HepG2 (cell line): ENCODE results near the gene RHOC. TPM values are rescaled to one million over a fixed set of nuclear protein-coding genes. Genes with fewer than 3 reads are reported as not detected.

Source experiments
- HCFC1 ChIP-seq: fragments of 150-350 bp; IDR thresholded peaks from 2 replicates; pipeline ENCODE4 v1.6.1; 2014; ENCODE audit warnings: low read depth, low read length
- PLSCR1 ChIP-seq: sonication (generic); formaldehyde crosslinking; IDR thresholded peaks from 2 replicates; pipeline ENCODE4 v1.5.0; 2020; ENCODE audit warnings: missing genetic modification reagents, mild to moderate bottlenecking, borderline replicate concordance
- RELA ChIP-seq: sonication (generic); formaldehyde crosslinking; IDR thresholded peaks from 2 replicates; pipeline ENCODE4 v1.4.0; 2020; ENCODE audit warnings: missing genetic modification reagents
- ZNF253 ChIP-seq: sonication (generic); formaldehyde crosslinking; IDR thresholded peaks from 2 replicates; pipeline ENCODE4 v1.8.0; 2022; ENCODE audit warnings: mild to moderate bottlenecking, missing genetic modification reagents, borderline replicate concordance
- polyA plus RNA-seq, 8 experiments: library from polyadenylated mRNA; depleted of rRNA in 3 of 8; stranded (reverse) in 7 of 8; unstranded in 1 of 8; fragments of >200 nt; fragmentation: Illumina TruSeq in 4 of 8; extraction: Trizol in 4 of 8; gene quantifications; 2 replicates each; pipeline versions ENCODE4 v1.2.1 to v1.2.3, GENCODE V29; 2011 to 2016; ENCODE audit warnings: low read depth in 4 of 8, missing spikeins in 1 of 8, mixed read lengths in 1 of 8; ENCODE audit not compliant: insufficient read depth in 1 of 8
- total RNA-seq, 5 experiments: library from RNA; depleted of rRNA; stranded (reverse); fragments of >200 nt; fragmentation: Illumina TruSeq; extraction: Trizol; gene quantifications; 2 replicates each; pipeline ENCODE4 v1.2.3, GENCODE V29; 2016; ENCODE audit warnings: low read depth in 1 of 5
- TF ChIP-seq, protein P1 (sequence below): sonication (generic); formaldehyde crosslinking; IDR thresholded peaks from 2 replicates; pipeline ENCODE4 v1.4.0; 2020; ENCODE audit warnings: missing genetic modification reagents
- TF ChIP-seq, protein P2 (sequence below): sonication (generic); formaldehyde crosslinking; IDR thresholded peaks from 2 replicates; pipeline ENCODE4 v1.8.0; 2022; ENCODE audit warnings: low read depth, missing genetic modification reagents

RHOC gene
- total and polyA plus RNA-seq, 2 of the 13 experiments (the other 11 are each of a cell fraction or from before 2014, with no cell fraction given), result 64.3 to 182 TPM

- TF ChIP-seq, protein P1, sequence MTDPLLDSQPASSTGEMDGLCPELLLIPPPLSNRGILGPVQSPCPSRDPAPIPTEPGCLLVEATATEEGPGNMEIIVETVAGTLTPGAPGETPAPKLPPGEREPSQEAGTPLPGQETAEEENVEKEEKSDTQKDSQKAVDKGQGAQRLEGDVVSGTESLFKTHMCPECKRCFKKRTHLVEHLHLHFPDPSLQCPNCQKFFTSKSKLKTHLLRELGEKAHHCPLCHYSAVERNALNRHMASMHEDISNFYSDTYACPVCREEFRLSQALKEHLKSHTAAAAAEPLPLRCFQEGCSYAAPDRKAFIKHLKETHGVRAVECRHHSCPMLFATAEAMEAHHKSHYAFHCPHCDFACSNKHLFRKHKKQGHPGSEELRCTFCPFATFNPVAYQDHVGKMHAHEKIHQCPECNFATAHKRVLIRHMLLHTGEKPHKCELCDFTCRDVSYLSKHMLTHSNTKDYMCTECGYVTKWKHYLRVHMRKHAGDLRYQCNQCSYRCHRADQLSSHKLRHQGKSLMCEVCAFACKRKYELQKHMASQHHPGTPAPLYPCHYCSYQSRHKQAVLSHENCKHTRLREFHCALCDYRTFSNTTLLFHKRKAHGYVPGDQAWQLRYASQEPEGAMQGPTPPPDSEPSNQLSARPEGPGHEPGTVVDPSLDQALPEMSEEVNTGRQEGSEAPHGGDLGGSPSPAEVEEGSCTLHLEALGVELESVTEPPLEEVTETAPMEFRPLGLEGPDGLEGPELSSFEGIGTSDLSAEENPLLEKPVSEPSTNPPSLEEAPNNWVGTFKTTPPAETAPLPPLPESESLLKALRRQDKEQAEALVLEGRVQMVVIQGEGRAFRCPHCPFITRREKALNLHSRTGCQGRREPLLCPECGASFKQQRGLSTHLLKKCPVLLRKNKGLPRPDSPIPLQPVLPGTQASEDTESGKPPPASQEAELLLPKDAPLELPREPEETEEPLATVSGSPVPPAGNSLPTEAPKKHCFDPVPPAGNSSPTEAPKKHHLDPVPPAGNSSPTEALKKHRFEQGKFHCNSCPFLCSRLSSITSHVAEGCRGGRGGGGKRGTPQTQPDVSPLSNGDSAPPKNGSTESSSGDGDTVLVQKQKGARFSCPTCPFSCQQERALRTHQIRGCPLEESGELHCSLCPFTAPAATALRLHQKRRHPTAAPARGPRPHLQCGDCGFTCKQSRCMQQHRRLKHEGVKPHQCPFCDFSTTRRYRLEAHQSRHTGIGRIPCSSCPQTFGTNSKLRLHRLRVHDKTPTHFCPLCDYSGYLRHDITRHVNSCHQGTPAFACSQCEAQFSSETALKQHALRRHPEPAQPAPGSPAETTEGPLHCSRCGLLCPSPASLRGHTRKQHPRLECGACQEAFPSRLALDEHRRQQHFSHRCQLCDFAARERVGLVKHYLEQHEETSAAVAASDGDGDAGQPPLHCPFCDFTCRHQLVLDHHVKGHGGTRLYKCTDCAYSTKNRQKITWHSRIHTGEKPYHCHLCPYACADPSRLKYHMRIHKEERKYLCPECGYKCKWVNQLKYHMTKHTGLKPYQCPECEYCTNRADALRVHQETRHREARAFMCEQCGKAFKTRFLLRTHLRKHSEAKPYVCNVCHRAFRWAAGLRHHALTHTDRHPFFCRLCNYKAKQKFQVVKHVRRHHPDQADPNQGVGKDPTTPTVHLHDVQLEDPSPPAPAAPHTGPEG (CRISPR knock-in tag), result no peak
- TF ChIP-seq, protein P2, sequence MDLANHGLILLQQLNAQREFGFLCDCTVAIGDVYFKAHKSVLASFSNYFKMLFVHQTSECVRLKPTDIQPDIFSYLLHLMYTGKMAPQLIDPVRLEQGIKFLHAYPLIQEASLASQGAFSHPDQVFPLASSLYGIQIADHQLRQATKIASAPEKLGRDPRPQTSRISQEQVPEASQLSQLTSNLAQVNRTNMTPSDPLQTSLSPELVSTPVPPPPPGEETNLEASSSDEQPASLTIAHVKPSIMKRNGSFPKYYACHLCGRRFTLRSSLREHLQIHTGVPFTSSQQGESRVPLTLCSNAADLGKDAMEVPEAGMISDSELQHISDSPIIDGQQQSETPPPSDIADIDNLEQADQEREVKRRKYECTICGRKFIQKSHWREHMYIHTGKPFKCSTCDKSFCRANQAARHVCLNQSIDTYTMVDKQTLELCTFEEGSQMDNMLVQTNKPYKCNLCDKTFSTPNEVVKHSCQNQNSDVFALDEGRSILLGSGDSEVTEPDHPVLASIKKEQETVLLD (CRISPR knock-in tag), result no peak
- TF ChIP-seq PLSCR1 (CRISPR knock-in tag) (no peak), RELA (CRISPR knock-in tag) (no peak), ZNF253 (CRISPR knock-in tag) (no peak), HCFC1 (no peak)
- TF ChIP-seq, all 625 proteins: peak for 0
Measured at GRCh38 chr1:112672842-112673241, 34.1 kb downstream of the RHOC start (continued).
